ENCODE measurements around the gene RGS3.

GRCh38 chr9:113525205-113525604 lies 61.7 kb downstream of the RGS3 start:
- no peak for TF ChIP-seq CTCF (IDR thresholded peaks at IDR 0.05; ENCODE audit: insufficient read depth, low read depth, low read length)
- no peak for TF ChIP-seq EZH2 (IDR thresholded peaks at IDR 0.05; ENCODE audit: insufficient read depth, low read length)

Measured in astrocyte (in vitro differentiated cells and primary cell).